Chondrocyte (in vitro differentiated cells): ENCODE results near the gene CELF5. TPM values are rescaled to one million over a fixed set of nuclear protein-coding genes. Genes with fewer than 3 reads are reported as not detected.

Experiments used
- DNase-seq: peaks from one replicate; pipeline ENCODE4 v3.0.0; 2021; ENCODE audit warnings: mixed read lengths, low spot score
- H3K27ac Mint-ChIP-seq: one replicate; pipeline ENCODE4 v1.8.0; 2021; ENCODE audit warnings: mild to moderate bottlenecking, moderate library complexity, mixed read lengths; ENCODE audit not compliant: unreplicated experiment
- H3K27me3 Mint-ChIP-seq: 2 replicates; pipeline ENCODE4 v1.8.0; 2021; ENCODE audit warnings: low read depth, mixed read lengths
- H3K36me3 Mint-ChIP-seq: 2 replicates; pipeline ENCODE4 v1.8.0; 2021; ENCODE audit warnings: low read depth, mixed read lengths
- H3K4me1 Mint-ChIP-seq: 2 replicates; pipeline ENCODE4 v1.8.0; 2021; ENCODE audit warnings: low read depth, mild to moderate bottlenecking, mixed read lengths
- H3K4me3 Mint-ChIP-seq: one replicate; pipeline ENCODE4 v1.8.0; 2021; ENCODE audit warnings: mild to moderate bottlenecking, moderate library complexity, mixed read lengths; ENCODE audit not compliant: unreplicated experiment
- H3K9me3 Mint-ChIP-seq: 2 replicates; pipeline ENCODE4 v1.8.0; 2021; ENCODE audit warnings: low read depth, mixed read lengths
- total RNA-seq: library from RNA; stranded (reverse); gene quantifications from 3 replicates; pipeline ENCODE4 v1.2.1, GENCODE V29; 2021
- TF ChIP-seq, protein P1 (sequence below): fragments of 200-600 bp; sonication (generic); IDR thresholded peaks from 2 replicates; pipeline ENCODE4 v1.5.0; 2021; ENCODE audit warnings: antibody characterized with exemption, mild to moderate bottlenecking, moderate library complexity

CELF5 gene
- total RNA-seq, 1 donor from 2014 or later: 0.22 TPM

DNA sequence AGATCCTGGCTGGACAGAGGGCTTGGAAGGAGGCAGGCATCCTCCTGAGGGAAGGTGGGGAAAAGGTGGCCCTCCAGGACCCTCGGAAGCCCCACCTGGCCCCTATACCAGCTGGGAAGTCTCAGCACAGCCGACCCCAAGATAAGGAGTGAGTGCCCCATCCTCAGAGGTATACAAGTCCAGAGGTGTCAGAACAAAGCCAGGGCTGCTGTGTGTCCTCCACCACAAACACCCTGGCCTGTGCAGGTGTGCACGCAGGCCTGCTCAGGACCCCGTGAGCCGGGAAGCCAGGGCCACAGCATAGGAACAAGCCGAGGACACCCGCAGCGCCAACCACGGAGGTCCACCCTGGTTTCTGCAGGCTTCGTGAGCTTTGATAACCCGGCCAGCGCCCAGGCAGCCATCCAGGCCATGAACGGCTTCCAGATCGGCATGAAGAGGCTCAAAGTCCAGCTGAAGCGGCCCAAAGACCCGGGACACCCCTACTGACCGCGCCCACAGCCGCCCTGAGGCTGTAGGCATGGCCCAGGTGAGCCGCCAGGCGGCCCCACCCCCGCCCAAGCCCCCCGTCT, 68.6 kb downstream of the CELF5 start:
- no peaks in the 10 kb centered on the region for H3K4me1 Mint-ChIP-seq

DNA sequence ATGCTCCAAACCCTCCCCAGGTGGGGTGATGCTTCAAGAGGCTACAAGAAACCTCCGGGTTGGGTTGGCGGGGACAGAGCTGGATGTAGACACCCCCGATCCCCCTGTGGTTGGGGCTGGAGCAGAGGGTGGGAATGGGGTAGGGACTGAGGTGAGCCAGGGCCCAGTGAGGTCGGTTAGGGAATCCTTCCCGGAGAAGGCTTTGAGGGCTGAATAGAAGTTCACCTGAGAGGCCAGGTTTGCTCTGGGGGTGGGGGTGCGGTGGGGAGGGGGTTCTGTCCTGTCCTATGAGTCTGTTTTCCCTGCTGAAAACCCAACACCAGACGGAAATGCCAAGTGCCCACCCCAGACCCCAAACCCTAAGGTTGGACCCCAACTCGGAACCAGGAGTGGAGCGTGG, 69.1 kb downstream of the CELF5 start:
- Mint-ChIP-seq H3K4me3 (no peak overlapping the region), H3K27ac (no peak overlapping the region), H3K9me3 (no peaks in the 10 kb centered on the region), H3K36me3 (no peaks in the 10 kb centered on the region), H3K4me1 (no peaks in the 10 kb centered on the region), H3K27me3 (peaks cover 15% of the 10 kb centered on the region)
- TF ChIP-seq, protein P1, sequence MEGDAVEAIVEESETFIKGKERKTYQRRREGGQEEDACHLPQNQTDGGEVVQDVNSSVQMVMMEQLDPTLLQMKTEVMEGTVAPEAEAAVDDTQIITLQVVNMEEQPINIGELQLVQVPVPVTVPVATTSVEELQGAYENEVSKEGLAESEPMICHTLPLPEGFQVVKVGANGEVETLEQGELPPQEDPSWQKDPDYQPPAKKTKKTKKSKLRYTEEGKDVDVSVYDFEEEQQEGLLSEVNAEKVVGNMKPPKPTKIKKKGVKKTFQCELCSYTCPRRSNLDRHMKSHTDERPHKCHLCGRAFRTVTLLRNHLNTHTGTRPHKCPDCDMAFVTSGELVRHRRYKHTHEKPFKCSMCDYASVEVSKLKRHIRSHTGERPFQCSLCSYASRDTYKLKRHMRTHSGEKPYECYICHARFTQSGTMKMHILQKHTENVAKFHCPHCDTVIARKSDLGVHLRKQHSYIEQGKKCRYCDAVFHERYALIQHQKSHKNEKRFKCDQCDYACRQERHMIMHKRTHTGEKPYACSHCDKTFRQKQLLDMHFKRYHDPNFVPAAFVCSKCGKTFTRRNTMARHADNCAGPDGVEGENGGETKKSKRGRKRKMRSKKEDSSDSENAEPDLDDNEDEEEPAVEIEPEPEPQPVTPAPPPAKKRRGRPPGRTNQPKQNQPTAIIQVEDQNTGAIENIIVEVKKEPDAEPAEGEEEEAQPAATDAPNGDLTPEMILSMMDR: no peak
- DNase-seq: no peak

More for the DNA sequence above, 68.6 kb downstream of the CELF5 start:
- DNase-seq: no peak
- Mint-ChIP-seq H3K9me3 (no peaks in the 10 kb centered on the region), H3K4me3 (no peak overlapping the region), H3K36me3 (no peaks in the 10 kb centered on the region), H3K27ac (no peak overlapping the region), H3K27me3 (peaks cover 15% of the 10 kb centered on the region)
- TF ChIP-seq, protein P1: no peak

DNA sequence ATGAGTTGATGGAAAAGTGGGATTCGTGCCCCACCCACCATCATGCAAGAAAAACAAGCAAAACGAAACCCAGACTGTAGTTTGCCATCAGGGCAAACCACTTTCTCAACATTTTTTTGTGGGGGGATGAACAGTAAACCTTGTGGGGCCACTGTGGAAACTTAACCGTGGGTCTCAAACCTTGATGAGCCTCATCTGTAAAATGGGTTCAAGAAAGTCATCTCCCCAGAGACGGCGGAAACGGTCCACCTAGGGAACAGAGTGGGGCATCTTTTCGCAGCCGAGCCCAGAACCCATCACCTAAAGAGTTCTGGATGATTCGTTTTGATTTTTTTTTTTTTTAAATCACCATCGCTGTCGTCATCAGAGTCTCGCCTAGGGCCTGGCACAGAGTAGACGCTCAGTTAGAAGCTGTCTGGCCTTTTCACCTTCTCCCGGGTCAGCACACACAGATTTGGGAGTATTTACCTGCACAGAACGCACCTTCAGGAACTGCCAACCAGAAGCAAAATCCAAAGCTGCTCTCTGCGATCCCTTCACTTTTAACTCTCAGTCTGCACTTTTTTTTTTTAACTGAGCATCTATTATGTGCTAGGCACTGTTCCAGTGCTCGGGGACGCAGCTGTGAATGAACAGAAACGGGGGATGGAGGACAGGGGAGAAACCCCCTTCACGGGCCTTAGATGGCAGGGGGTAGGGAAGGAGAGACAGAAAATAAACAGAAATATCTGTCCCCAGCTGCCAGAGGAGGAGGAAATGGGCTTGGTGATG, 69.8 kb downstream of the CELF5 start:
- TF ChIP-seq, protein P1: no peak
- Mint-ChIP-seq H3K4me3 (no peak overlapping the region), H3K27ac (no peak overlapping the region), H3K36me3 (no peaks in the 10 kb centered on the region), H3K9me3 (peaks cover 2% of the 10 kb centered on the region), H3K4me1 (no peaks in the 10 kb centered on the region), H3K27me3 (peaks cover 21% of the 10 kb centered on the region)
- DNase-seq: no peak

DNA sequence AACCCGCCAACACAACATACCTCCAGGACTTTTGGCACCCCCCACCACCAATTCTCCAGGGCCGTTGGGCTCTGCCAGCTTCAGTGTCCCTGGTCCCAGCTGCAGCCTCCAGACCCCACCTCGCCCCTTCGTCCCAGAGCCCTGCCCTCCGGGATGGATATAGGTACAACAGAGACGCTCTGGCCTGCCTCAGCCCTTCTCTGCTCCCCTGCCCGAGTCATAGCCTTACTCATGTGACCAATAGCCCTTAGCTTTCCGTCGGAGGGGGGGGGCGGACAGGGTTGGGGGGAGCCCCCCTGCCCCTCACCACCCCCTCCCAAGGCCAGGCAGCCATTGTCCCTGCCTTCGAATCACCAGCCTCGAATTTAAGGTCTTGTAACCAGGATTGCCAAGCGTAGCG, 71.1 kb downstream of the CELF5 start:
- Mint-ChIP-seq H3K4me3 (no peak overlapping the region), H3K36me3 (no peaks in the 10 kb centered on the region), H3K9me3 (peaks cover 4% of the 10 kb centered on the region), H3K27ac (no peak overlapping the region), H3K27me3 (peaks cover 21% of the 10 kb centered on the region), H3K4me1 (no peaks in the 10 kb centered on the region)
- no peak for DNase-seq
- TF ChIP-seq, protein P1: no peak

DNA sequence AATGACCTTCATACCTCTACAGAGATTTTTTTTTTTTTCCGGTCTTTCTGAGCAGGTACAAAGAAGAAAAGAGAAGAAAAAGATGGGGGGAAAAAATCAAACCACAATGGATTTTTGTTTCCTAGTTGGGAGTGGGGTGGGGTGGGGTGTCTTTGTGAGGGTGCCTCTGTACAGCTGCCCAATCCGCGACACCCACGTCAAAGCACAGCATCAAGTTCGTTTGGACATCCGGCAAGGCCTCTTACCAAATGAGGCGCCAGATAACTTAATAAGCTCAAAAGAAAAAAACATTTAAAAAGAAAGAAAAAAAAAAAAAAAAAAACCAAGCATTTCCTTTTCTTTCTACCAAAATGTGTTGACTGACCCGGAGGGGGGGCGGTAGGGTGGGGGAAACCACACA, 71.6 kb downstream of the CELF5 start:
- no peak overlapping the region for H3K4me3 Mint-ChIP-seq
- H3K27me3 Mint-ChIP-seq: peaks cover 21% of the 10 kb centered on the region
- H3K36me3 Mint-ChIP-seq: no peaks in the 10 kb centered on the region
- H3K4me1 Mint-ChIP-seq: no peaks in the 10 kb centered on the region
- DNase-seq: no peak
- H3K9me3 Mint-ChIP-seq: peaks cover 4% of the 10 kb centered on the region
- TF ChIP-seq, protein P1: no peak
- H3K27ac Mint-ChIP-seq: no peak overlapping the region
